GM23338 (cell line): Measurements from ENCODE around the gene SLC9A3. TPM values are rescaled to one million over a fixed set of nuclear protein-coding genes. Genes with fewer than 3 reads are reported as not detected.

Experiments
- ATAC-seq: fragments of 200-7000 bp; cut with Tn5 transposase; 3 replicates; pipeline ENCODE4 v1.9.1; 2020
- DNase-seq: peaks from one replicate; pipeline ENCODE4 v3.0.0-alpha.2; 2015; ENCODE audit warnings: low spot score
- H2AFZ ChIP-seq: fragments of 200-600 bp; sonication (generic); 2 replicates; pipeline ENCODE4 v1.8.0; 2016; ENCODE audit warnings: antibody characterized with exemption, mild to moderate bottlenecking, moderate library complexity
- H3F3A ChIP-seq: fragments of 200-600 bp; sonication (generic); replicated peaks from 2 replicates; pipeline ENCODE4 v1.8.0; 2017; ENCODE audit warnings: antibody characterized with exemption, mixed run types, low read depth
- H3K27ac ChIP-seq: fragments of 200-600 bp; sonication (generic); 2 replicates; pipeline ENCODE4 v1.6.1; 2016; ENCODE audit warnings: low read depth
- H3K27me3 ChIP-seq: fragments of 200-600 bp; sonication (generic); 2 replicates; pipeline ENCODE4 v1.8.0; 2016; ENCODE audit warnings: mild to moderate bottlenecking, mixed run types, moderate library complexity; ENCODE audit not compliant: insufficient read depth
- H3K36me3 ChIP-seq: fragments of 200-600 bp; sonication (generic); 2 replicates; pipeline ENCODE4 v1.8.0; 2016; ENCODE audit warnings: mild to moderate bottlenecking; ENCODE audit not compliant: insufficient read depth
- H3K4me1 ChIP-seq: fragments of 200-600 bp; sonication (generic); 2 replicates; pipeline ENCODE4 v1.8.0; 2016; ENCODE audit warnings: mild to moderate bottlenecking, moderate library complexity; ENCODE audit not compliant: insufficient read depth
- H3K4me2 ChIP-seq: fragments of 200-600 bp; sonication (generic); 2 replicates; pipeline ENCODE4 v1.7.1; 2017; ENCODE audit warnings: mixed run types
- H3K4me3 ChIP-seq: fragments of 200-600 bp; sonication (generic); 2 replicates; pipeline ENCODE4 v1.6.1; 2016; ENCODE audit warnings: mixed run types
- H3K79me2 ChIP-seq: fragments of 200-600 bp; sonication (generic); replicated peaks from 2 replicates; pipeline ENCODE4 v1.8.0; 2017; ENCODE audit warnings: mild to moderate bottlenecking; ENCODE audit not compliant: insufficient read depth
- H3K9me2 ChIP-seq: fragments of 200-600 bp; sonication (generic); 2 replicates; pipeline ENCODE4 v1.8.0; 2017; ENCODE audit not compliant: insufficient read depth
- H4K20me1 ChIP-seq: fragments of 200-600 bp; sonication (generic); replicated peaks from 2 replicates; pipeline ENCODE4 v1.8.0; 2017; ENCODE audit warnings: mild to moderate bottlenecking; ENCODE audit not compliant: insufficient read depth
- H3K27ac Mint-ChIP-seq: 2 replicates; pipeline ENCODE4 v1.8.0; 2020; ENCODE audit warnings: inconsistent platforms, mild to moderate bottlenecking, moderate library complexity, mixed read lengths
- H3K27me3 Mint-ChIP-seq: 3 replicates; pipeline ENCODE4 v1.8.0; 2022; ENCODE audit warnings: low read depth, mild to moderate bottlenecking, moderate library complexity, mixed read lengths, inconsistent platforms; ENCODE audit not compliant: insufficient read depth, poor library complexity
- H3K36me3 Mint-ChIP-seq: 3 replicates; pipeline ENCODE4 v1.8.0; 2021; ENCODE audit warnings: low read depth, mild to moderate bottlenecking, inconsistent platforms, moderate library complexity, mixed read lengths
- H3K4me1 Mint-ChIP-seq: 3 replicates; pipeline ENCODE4 v1.8.0; 2020; ENCODE audit warnings: mild to moderate bottlenecking, inconsistent platforms, mixed read lengths
- H3K4me3 Mint-ChIP-seq: 3 replicates; pipeline ENCODE4 v1.8.0; 2021; ENCODE audit warnings: moderate library complexity, mild to moderate bottlenecking, inconsistent platforms, mixed read lengths
- H3K9me3 Mint-ChIP-seq: 3 replicates; pipeline ENCODE4 v1.8.0; 2020; ENCODE audit warnings: moderate library complexity, mild to moderate bottlenecking, inconsistent platforms, mixed read lengths
- CREB1 ChIP-seq: fragments of 250-450 bp; sonication (Bioruptor Pico); IDR thresholded peaks from 2 replicates; pipeline ENCODE4 v1.5.0; 2020; ENCODE audit warnings: low read depth, mild to moderate bottlenecking, moderate library complexity
- CTCF ChIP-seq, 2 experiments: fragments of 200-600 bp in 1 of 2; sonication (generic) in 1 of 2; conservative IDR thresholded peaks; 2 replicates each; pipeline versions ENCODE4 v1.5.1 to v1.6.1; 2016 to 2017; ENCODE audit warnings: antibody characterized with exemption in 2 of 2, low read depth in 2 of 2, mild to moderate bottlenecking in 2 of 2, moderate library complexity in 1 of 2
- ETS1 ChIP-seq: IDR thresholded peaks from 2 replicates; pipeline ENCODE4 v1.6.1; 2016; ENCODE audit warnings: antibody characterized with exemption
- EZH2 ChIP-seq: fragments of 200-600 bp; sonication (generic); IDR thresholded peaks from one replicate; pipeline ENCODE4 v1.8.0; 2017; ENCODE audit warnings: antibody characterized with exemption, mild to moderate bottlenecking, low read depth; ENCODE audit not compliant: unreplicated experiment
- EZH2phosphoT487 ChIP-seq: fragments of 200-600 bp; sonication (generic); IDR thresholded peaks from one replicate; pipeline ENCODE4 v1.8.1; 2018; ENCODE audit warnings: antibody characterized with exemption; ENCODE audit not compliant: unreplicated experiment
- JUNB ChIP-seq: IDR thresholded peaks from one replicate; pipeline ENCODE4 v1.6.1; 2016; ENCODE audit warnings: antibody characterized with exemption; ENCODE audit not compliant: unreplicated experiment
- NANOG ChIP-seq: IDR thresholded peaks from 2 replicates; pipeline ENCODE4 v1.6.1; 2016; ENCODE audit warnings: antibody characterized with exemption, borderline replicate concordance
- POLR2AphosphoS5 ChIP-seq: IDR thresholded peaks from 2 replicates; pipeline ENCODE4 v1.6.1; 2016; ENCODE audit warnings: antibody characterized with exemption, low read depth
- REST ChIP-seq: IDR thresholded peaks from one replicate; pipeline ENCODE4 v1.6.1; 2018; ENCODE audit warnings: antibody characterized with exemption; ENCODE audit not compliant: unreplicated experiment
- STAT1 ChIP-seq: IDR thresholded peaks from one replicate; pipeline ENCODE4 v1.6.1; 2016; ENCODE audit warnings: antibody characterized with exemption; ENCODE audit not compliant: unreplicated experiment
- ZNF114 ChIP-seq: fragments of 250-450 bp; sonication (Bioruptor Pico); IDR thresholded peaks from 2 replicates; pipeline ENCODE4 v1.5.0; 2020; ENCODE audit warnings: mild to moderate bottlenecking, moderate library complexity
- ZNF331 ChIP-seq: fragments of 250-450 bp; sonication (Bioruptor Pico); IDR thresholded peaks from 2 replicates; pipeline ENCODE4 v1.5.0; 2020; ENCODE audit warnings: low read depth, mild to moderate bottlenecking, moderate library complexity
- ZNF462 ChIP-seq: fragments of 250-450 bp; sonication (Bioruptor Pico); IDR thresholded peaks from 2 replicates; pipeline ENCODE4 v1.5.0; 2020; ENCODE audit warnings: mild to moderate bottlenecking, moderate library complexity
- polyA plus RNA-seq: library from polyadenylated mRNA; unstranded; fragments of >200 nt; fragmentation: Nextera tagmentation; extraction: Ambion mirVana; gene quantifications from 2 replicates; pipeline ENCODE4 v1.2.1, GENCODE V29; 2016
- total RNA-seq: library from RNA; depleted of rRNA; stranded (reverse); fragments of >200 nt; shearing (Covaris generic); gene quantifications from 2 replicates; pipeline ENCODE4 v1.2.3, GENCODE V29; 2014

SLC9A3 gene
- total and polyA plus RNA-seq, 2 experiments from 2014 or later = 0.39 to 3.1 TPM

GRCh38 chr5:570886-571285 lies 46.6 kb upstream of the SLC9A3 start:
- H3K4me3 Mint-ChIP-seq = no peak overlapping the region
- H3F3A ChIP-seq = no peaks in the 10 kb centered on the region
- DNase-seq (no peak), ATAC-seq (no peak)
- H3K9me3 Mint-ChIP-seq = peaks cover 6% of the 10 kb centered on the region
- H3K27me3 ChIP-seq = peaks cover 9% of the 10 kb centered on the region
- H3K36me3 ChIP-seq = no peaks in the 10 kb centered on the region
- no peak overlapping the region for H3K4me3 ChIP-seq
- no peak overlapping the region for H3K27ac Mint-ChIP-seq
- TF ChIP-seq EZH2phosphoT487 (no peak), NANOG (no peak), ZNF462 (CRISPR knock-in tag) (no peak), REST (no peak), JUNB (no peak), ZNF114 (no peak), STAT1 (no peak), EZH2 (no peak), ZNF331 (CRISPR knock-in tag) (no peak), POLR2AphosphoS5 (no peak), CREB1 (CRISPR knock-in tag) (no peak), ETS1 (no peak), CTCF (conservative IDR thresholded peaks at IDR 0.05; ENCODE audit: low read depth in 2 of 2) (no peak)
- H3K79me2 ChIP-seq = no peaks in the 10 kb centered on the region
- H3K4me1 ChIP-seq = no peaks in the 10 kb centered on the region; the same call in 1 of the 2 replicates
- no peaks in the 10 kb centered on the region for H3K9me2 ChIP-seq
- no peaks in the 10 kb centered on the region; the same call in 1 of the 3 replicates for H3K4me1 Mint-ChIP-seq
- H3K36me3 Mint-ChIP-seq = peaks cover 3% of the 10 kb centered on the region; the same call in 2 of the 3 replicates
- H3K4me2 ChIP-seq = no peak overlapping the region
- no peak overlapping the region for H3K27ac ChIP-seq
- H2AFZ ChIP-seq = no peak overlapping the region
- H4K20me1 ChIP-seq = no peaks in the 10 kb centered on the region
- H3K27me3 Mint-ChIP-seq = peaks cover 15% of the 10 kb centered on the region
